GM18520 (cell line): ENCODE measurements around the gene MRPL23.

Source experiments
- ATAC-seq: cut with Tn5 transposase; IDR thresholded peaks from one replicate; pipeline ENCODE4 v1.9.1; 2021; ENCODE audit not compliant: unreplicated experiment

MRPL23 gene

GRCh38 chr11:1920909-1921573 lies 26.1 kb upstream of the MRPL23 start:
- ATAC-seq, result no peak

DNA sequence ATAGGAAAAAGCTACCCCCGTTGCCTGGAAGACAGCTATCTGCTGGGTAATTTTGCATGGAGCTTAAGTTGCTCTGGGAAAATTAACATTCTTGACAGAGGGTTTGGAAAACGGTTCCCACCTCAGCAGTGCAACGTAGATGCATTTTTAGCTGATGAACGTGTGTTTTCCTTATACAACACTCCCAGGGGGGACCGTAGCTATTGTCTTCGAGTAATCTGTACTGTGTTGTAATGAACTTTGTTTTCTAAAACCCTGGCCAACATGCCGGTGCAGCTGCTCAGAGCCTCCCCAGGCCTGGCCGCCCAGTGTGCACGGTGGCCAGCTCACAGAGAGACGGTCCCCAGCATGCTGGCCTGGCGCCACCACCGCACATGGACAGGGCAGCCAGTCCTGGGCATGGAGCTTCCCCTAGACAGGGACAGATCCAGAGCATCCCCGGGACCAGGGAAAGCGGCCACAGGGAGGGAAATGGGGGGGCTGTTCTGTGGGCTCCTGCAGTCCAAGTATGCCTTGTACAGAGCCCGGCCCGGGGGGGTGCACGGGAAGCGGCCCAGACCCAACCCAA lies 25.5 kb upstream of the MRPL23 start:
- ATAC-seq, result no peak

GRCh38 chr11:1922481-1923081 lies 24.6 kb upstream of the MRPL23 start:
- no peak for ATAC-seq

DNA sequence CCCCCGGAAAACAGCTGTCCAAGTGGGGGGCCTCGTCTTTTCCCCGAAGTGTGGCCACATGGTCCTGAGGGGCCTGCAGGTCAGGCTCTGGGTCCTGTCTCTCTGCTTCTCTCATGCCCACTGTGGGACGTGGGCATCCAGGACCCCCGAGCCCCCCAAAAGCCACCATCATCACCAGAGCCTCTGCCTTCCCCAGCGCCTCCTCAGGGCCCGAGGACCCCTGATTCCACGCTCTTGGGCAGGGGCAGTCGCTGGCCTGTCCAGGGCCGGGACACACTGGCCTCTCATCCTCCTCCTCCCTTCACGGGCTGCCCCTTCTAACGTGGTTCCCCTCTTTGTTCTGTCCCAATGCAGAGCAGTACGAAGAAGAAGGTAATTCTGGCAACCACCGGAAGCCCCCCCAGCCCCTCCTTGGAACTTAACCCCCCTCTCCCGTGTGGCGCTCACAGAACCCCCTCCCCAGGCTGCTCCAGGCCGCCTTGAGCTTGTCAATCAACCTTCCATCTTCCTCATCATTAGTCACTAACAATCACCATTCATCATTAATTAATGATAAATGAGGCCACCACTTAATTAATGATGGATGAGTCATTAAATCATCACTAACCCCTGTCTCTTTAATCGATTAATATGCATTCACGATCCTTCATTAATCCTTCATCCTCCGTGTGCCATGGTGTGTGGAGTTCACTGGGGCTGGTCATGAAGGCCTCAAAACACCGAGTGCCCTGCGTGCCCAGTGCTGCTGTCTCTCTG lies 23.8 kb upstream of the MRPL23 start:
- ATAC-seq, result no peak

GRCh38 chr11:1924181-1924580 lies 23.0 kb upstream of the MRPL23 start:
- no peak for ATAC-seq

DNA sequence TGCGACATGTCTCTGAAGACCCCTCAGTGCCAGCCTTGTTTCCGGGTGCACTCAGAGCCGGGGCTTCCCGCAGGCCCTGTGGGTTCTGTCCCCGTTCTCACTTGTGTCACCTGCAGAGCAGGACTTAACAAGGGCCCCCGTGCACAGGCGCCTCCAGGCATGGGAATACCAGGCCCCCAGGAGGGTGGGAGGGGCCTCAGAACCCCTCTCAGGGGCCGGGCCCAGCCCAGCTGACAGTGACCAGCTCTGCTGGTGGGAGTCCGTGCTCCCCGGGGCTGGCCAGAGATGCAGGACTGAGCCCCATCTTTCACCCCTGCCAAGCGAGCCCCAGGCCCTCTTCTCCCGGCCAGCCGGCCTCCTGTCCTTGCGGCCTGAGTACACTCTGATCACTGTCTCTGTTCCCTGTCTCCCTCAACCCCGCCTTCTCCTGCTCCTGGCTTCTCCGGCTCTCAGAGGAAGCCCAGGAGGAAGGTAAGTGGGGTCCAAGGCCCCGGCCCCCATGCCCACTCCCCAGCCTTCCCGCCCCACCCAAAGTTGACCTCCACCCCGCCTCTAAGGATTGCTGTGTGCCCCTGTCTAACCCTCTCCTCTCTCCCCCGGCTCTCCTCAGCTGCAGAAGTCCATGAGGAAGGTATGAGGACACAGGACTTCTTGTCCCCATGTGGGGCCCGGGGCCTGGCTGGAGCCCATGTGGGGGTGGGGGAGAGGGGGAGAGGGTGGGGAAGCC lies 22.3 kb upstream of the MRPL23 start:
- ATAC-seq, result no peak

GRCh38 chr11:1925373-1926155 lies 21.6 kb upstream of the MRPL23 start:
- no peak for ATAC-seq

DNA sequence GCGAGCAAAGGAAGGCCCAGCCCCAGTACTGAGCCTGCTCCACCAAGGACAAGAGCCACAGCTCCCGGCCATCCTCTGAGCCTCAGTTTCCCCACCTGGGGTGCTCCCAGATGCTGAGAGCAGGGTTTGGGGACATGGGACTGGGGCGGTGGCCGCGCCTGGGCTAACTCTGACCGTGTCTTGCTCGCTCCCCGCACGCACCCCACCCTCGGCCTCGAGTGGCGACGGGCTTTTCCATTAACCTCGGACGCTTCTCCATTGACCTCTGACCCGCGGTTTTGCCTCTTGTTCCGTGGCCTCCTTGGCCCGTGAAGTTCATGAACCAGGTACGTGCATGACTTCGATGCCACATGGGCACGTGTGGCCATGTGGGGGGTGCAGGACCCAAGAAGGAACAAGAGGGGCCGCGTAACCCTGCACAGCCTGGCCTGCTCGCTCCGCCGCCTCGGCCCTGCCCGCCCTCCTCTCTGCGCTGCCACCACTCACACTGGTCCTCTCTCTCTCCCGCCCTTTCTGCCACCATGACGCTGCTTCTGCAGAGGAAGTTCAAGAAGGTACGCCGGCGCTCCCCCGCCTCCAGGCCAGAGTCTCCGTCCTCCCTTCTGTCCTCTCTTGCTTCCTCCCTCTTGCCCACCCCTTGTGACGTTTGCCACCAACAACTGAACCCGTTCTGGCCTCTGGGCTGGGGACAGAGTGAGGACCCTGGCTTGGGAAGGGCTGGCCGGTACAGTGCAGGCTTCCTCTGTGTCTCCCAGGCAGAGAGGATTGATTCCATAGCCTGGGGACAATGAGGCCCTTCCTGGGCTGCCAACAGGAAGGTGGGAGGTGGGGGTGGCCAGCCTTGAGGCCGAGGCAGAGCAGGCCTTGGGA lies 20.7 kb upstream of the MRPL23 start:
- ATAC-seq, result no peak

DNA sequence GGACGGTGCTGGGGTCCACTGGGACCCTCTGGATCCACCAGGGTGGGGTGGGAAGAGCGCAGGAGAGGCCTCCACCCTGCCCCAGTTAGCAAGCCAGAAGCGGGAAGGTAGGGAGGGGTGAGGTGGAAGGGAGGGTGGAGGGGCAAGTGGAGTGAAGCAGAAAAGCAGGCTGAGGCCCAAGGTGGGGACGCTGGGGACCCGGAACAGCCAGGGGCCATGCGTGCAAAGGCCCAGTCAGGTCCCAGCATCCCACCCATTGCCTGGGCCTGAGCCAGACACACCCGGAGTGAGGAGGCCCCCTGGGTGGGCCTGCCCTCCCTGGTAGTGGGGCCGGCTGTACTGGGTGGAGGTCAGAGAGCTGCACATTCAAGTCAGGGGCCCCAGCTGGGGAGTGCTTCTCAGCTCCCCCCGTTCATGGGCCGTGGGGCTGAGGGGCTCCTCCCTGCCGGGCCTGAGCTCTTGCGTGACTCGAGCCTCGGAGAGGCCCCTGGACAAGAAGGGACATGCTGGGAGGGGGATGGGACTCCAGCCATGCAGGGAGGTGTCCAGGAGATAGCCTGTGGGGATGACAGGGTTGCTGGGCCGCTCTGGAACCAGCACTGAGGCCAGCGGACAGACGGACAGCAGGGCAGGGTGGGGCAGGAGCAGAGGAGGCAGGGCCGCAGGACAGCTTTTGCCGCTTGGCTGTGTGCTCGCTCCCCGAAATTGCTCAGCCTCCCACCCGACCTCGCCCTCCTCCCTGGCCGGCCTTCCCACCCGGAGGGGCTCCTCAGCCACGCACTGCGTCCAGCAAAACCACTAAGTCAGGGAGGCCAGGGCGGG lies 19.9 kb upstream of the MRPL23 start:
- no peak for ATAC-seq

GRCh38 chr11:1927848-1928469 lies 19.2 kb upstream of the MRPL23 start:
- no peak for ATAC-seq

DNA sequence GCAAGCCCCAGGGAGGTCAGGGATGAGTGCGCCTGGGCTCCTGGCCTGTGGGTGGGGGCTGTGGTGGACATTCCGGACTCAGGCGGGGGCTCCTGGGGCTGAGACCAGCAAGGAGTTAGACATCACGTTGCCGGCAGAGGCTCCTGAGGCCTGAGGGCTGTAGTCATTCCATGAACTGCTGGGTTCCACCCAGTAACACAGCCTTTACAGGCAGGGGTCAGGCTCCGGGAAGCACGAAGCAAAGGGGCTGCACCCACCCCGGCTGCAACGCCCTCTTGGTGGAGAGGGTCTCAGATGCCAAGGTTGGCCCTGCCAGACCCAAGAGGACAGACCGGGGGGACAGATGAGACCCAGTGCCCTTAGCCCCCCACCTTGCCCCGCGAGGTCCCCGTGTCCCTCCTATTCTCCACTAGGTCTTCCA lies 18.7 kb upstream of the MRPL23 start:
- ATAC-seq, result no peak

DNA sequence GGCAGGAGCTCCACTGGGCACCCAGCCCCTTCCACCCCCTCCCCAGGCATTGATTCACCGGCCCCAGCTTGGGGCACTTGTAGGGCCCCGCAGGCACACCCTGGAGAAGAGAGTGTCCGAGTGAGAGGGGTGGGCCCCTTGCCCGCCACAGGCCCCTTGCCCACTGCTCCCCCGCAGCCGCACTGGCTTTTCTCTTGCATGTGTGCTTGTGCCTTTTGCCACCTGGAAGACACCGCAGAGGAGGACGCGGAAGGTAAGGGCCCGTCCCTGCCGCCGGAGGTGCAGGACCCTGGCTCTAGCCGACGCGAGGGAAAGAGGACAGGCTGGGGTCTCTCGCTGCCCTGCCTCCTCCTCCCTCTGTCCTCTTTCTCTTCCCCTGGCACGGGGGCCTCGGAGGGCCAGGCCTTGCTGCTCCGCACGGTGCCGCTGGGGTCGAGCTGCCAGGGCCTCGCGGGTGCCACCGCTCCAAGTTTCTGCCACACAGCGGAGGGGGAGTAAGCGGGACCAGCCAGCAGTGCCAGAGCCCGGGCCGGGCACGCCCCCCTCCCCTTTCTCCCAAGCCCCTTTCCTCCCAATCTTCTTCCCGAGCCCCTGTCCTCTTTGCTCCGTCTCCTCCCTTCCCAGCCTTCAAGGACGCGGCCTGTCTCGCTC lies 18.1 kb upstream of the MRPL23 start:
- ATAC-seq, result no peak

GRCh38 chr11:1929621-1930461 lies 17.3 kb upstream of the MRPL23 start:
- ATAC-seq, result no peak

- ATAC-seq, result no peak
Observed at GRCh38 chr11:1930462-1930830, 16.7 kb upstream of the MRPL23 start.

GRCh38 chr11:1931341-1932104 lies 15.6 kb upstream of the MRPL23 start:
- no peak for ATAC-seq

- ATAC-seq, result no peak
Observed at GRCh38 chr11:1932105-1932480, 15.0 kb upstream of the MRPL23 start.
